Astrocyte of the cerebellum (primary cell): ENCODE results near the gene PPP1R2.

Experiments
- DNase-seq: peaks from one replicate; pipeline ENCODE4 v3.0.0-alpha.2; 2011; ENCODE audit warnings: low read depth
- H3K4me3 ChIP-seq: 2 replicates; pipeline ENCODE4 v1.5.1; 2011; ENCODE audit warnings: mild to moderate bottlenecking, low read depth, low read length, moderate library complexity
- in situ Hi-C: cut with HindIII; loops from 2 replicates; pipeline ENCODE4 v1.10.0; 2017; ENCODE audit warnings: low sequenced_read_pairs
- TF ChIP-seq, protein P1 (sequence below): IDR thresholded peaks from 2 replicates; pipeline ENCODE4 v1.5.1; 2012; ENCODE audit warnings: low read length, low read depth, moderate library complexity, mild to moderate bottlenecking; ENCODE audit errors: missing control alignments

Gene PPP1R2

DNA sequence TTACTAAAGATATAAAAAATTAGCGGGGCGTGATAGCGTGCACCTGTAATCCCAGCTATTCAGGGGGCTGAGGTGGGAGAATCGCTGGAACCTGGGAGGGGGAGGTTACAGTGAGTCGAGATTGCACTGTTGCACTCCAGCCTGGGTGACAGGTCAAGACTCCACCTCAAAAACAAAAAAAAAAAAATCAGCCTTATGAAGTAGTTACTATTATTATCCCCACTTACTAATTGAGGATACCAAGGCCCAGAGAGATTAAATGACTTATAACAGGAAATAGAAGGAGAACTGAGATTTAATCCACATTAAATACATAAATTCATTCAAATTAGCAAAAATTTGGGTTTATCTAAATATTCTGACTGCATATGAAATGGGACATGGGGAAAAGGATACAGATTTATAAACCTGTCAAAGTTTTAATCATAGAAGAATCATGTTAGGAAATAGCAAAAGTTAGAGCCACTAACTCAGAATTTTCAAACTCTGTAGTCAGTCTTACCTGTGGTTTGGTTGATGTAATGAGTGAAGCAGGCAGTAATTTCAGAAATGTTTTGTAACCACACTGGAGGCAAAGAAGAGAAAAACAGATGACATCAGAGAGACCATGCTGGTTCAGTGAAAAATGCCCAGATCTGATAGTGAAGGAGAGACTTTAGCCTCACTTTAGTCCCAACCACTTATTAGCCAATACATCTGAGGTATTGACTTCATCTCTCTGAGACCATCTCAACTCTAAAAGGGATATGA lies 75.3 kb downstream of the PPP1R2 start:
- in situ Hi-C loops: no loop called here
- H3K4me3 ChIP-seq: no peak overlapping the region
- TF ChIP-seq, protein P1, sequence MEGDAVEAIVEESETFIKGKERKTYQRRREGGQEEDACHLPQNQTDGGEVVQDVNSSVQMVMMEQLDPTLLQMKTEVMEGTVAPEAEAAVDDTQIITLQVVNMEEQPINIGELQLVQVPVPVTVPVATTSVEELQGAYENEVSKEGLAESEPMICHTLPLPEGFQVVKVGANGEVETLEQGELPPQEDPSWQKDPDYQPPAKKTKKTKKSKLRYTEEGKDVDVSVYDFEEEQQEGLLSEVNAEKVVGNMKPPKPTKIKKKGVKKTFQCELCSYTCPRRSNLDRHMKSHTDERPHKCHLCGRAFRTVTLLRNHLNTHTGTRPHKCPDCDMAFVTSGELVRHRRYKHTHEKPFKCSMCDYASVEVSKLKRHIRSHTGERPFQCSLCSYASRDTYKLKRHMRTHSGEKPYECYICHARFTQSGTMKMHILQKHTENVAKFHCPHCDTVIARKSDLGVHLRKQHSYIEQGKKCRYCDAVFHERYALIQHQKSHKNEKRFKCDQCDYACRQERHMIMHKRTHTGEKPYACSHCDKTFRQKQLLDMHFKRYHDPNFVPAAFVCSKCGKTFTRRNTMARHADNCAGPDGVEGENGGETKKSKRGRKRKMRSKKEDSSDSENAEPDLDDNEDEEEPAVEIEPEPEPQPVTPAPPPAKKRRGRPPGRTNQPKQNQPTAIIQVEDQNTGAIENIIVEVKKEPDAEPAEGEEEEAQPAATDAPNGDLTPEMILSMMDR: no peak
- peak; percentile 70 for DNase-seq

DNA sequence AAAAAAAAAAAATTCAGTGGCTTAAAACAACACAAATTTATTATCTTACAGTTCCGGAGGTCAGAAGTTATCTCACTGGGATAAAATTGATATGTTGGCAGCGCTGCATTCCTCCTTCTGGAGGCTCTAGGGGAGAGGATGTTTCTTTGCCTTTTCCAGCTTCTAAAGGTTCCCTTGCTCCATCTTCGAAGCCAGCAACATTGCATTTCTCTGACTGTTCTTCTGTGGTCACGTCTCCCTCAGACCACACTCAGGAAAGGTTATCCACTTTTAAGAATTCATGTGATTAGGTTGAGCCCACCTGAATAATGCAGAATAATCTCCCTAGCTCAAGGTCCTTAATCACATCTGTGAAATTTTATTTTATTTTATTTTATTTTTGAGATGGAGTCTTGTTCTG lies 76.9 kb downstream of the PPP1R2 start:
- H3K4me3 ChIP-seq: no peak overlapping the region
- TF ChIP-seq, protein P1: no peak
- no peak for DNase-seq
- in situ Hi-C loops: no loop called here
